HepG2 (cell line): ENCODE data around the gene AADAT. TPM values are rescaled to one million over a fixed set of nuclear protein-coding genes. Genes with fewer than 3 reads are reported as not detected.

Experiments
- HIC2 ChIP-seq: sonication (generic); formaldehyde crosslinking; IDR thresholded peaks from 2 replicates; pipeline ENCODE4 v1.9.0; 2022; ENCODE audit warnings: low read depth, missing genetic modification reagents
- HNRNPH1 ChIP-seq: fragments of 200-400 bp; formaldehyde crosslinking; optimal IDR thresholded peaks from 2 replicates; pipeline ENCODE3; 2017; ENCODE audit warnings: mild to moderate bottlenecking, low read depth, low read length
- KDM4B ChIP-seq: sonication (generic); formaldehyde crosslinking; IDR thresholded peaks from 2 replicates; pipeline ENCODE4 v1.4.0; 2020; ENCODE audit warnings: missing genetic modification reagents
- KLF16 ChIP-seq, 2 experiments: sonication (generic) in 1 of 2; formaldehyde crosslinking in 1 of 2; IDR thresholded peaks; 2 replicates each; pipeline versions ENCODE4 v1.6.1 to v1.8.0; 2016 to 2023; ENCODE audit warnings: missing genetic modification reagents in 2 of 2, missing compliant biosample characterization in 1 of 2
- MIER3 ChIP-seq: IDR thresholded peaks from 2 replicates; pipeline ENCODE4 v1.6.1; 2016; ENCODE audit warnings: missing compliant biosample characterization, borderline replicate concordance
- NFE2L2 ChIP-seq: fragments of 150-350 bp; IDR thresholded peaks from 2 replicates; pipeline ENCODE4 v1.6.1; 2014; ENCODE audit warnings: low read length
- RFX5 ChIP-seq: IDR thresholded peaks from 2 replicates; pipeline ENCODE4 v1.6.1; 2011; ENCODE audit warnings: low read depth, low read length, improper control_type of control experiment
- SIX1 ChIP-seq: sonication (generic); formaldehyde crosslinking; IDR thresholded peaks from 2 replicates; pipeline ENCODE4 v1.4.0; 2020; ENCODE audit warnings: missing genetic modification reagents, borderline replicate concordance
- SRSF1 ChIP-seq: fragments of 200-400 bp; formaldehyde crosslinking; optimal IDR thresholded peaks from 2 replicates; pipeline ENCODE3; 2017; ENCODE audit warnings: mild to moderate bottlenecking, low read depth, low read length, moderate library complexity
- ZBED4 ChIP-seq: sonication (generic); formaldehyde crosslinking; IDR thresholded peaks from 2 replicates; pipeline ENCODE4 v1.4.0; 2020; ENCODE audit warnings: missing genetic modification reagents, borderline replicate concordance
- ZNF775 ChIP-seq: sonication (generic); formaldehyde crosslinking; IDR thresholded peaks from 2 replicates; pipeline ENCODE4 v1.4.0; 2020; ENCODE audit warnings: missing genetic modification reagents, mild to moderate bottlenecking, moderate library complexity, borderline replicate concordance
- polyA plus RNA-seq, 8 experiments: library from polyadenylated mRNA; depleted of rRNA in 3 of 8; stranded (reverse) in 7 of 8; unstranded in 1 of 8; fragments of >200 nt; fragmentation: Illumina TruSeq in 4 of 8; extraction: Trizol in 4 of 8; gene quantifications; 2 replicates each; pipeline versions ENCODE4 v1.2.1 to v1.2.3, GENCODE V29; 2011 to 2016; ENCODE audit warnings: low read depth in 4 of 8, missing spikeins in 1 of 8, mixed read lengths in 1 of 8; ENCODE audit not compliant: insufficient read depth in 1 of 8
- total RNA-seq, 5 experiments: library from RNA; depleted of rRNA; stranded (reverse); fragments of >200 nt; fragmentation: Illumina TruSeq; extraction: Trizol; gene quantifications; 2 replicates each; pipeline ENCODE4 v1.2.3, GENCODE V29; 2016; ENCODE audit warnings: low read depth in 1 of 5
- TF ChIP-seq, protein P1 (sequence below): sonication (generic); formaldehyde crosslinking; IDR thresholded peaks from 2 replicates; pipeline ENCODE4 v1.4.0; 2020; ENCODE audit warnings: low read depth, missing genetic modification reagents
- TF ChIP-seq, protein P2 (sequence below): sonication (generic); formaldehyde crosslinking; IDR thresholded peaks from 2 replicates; pipeline ENCODE4 v1.4.0; 2020; ENCODE audit warnings: mild to moderate bottlenecking, missing genetic modification reagents
- TF ChIP-seq, protein P3 (sequence below): sonication (generic); formaldehyde crosslinking; IDR thresholded peaks from 2 replicates; pipeline ENCODE4 v1.5.0; 2020; ENCODE audit warnings: missing genetic modification reagents, mild to moderate bottlenecking, borderline replicate concordance
- TF ChIP-seq, protein P4 (sequence below): IDR thresholded peaks from 2 replicates; pipeline ENCODE4 v1.6.1; 2016; ENCODE audit warnings: control low read depth

AADAT gene
- total and polyA plus RNA-seq, 2 of the 13 experiments (the other 11 are each of a cell fraction or from before 2014, with no cell fraction given) = 6.1 to 9.1 TPM

GRCh38 chr4:170089668-170090351, at the start of gene AADAT (continued):
- TF ChIP-seq ZBED4 (0 out of 2 replicates have a peak, but pooled peaks have one; percentile 71), SRSF1 (no peak), SIX1 (CRISPR knock-in tag) (no peak), KDM4B (CRISPR knock-in tag) (no peak), HNRNPH1 (no peak), KLF16 (CRISPR knock-in tag; IDR thresholded peaks at IDR 0.05) (peak in 1 of 2 experiments; percentile 38; a peak in 1 of 4 replicates), ZNF775 (CRISPR knock-in tag) (no peak), MIER3 (CRISPR knock-in tag) (no peak; the same call in 1 of the 2 replicates), HIC2 (CRISPR knock-in tag) (no peak), RFX5 (no peak), NFE2L2 (no peak)
- TF ChIP-seq, protein P1, sequence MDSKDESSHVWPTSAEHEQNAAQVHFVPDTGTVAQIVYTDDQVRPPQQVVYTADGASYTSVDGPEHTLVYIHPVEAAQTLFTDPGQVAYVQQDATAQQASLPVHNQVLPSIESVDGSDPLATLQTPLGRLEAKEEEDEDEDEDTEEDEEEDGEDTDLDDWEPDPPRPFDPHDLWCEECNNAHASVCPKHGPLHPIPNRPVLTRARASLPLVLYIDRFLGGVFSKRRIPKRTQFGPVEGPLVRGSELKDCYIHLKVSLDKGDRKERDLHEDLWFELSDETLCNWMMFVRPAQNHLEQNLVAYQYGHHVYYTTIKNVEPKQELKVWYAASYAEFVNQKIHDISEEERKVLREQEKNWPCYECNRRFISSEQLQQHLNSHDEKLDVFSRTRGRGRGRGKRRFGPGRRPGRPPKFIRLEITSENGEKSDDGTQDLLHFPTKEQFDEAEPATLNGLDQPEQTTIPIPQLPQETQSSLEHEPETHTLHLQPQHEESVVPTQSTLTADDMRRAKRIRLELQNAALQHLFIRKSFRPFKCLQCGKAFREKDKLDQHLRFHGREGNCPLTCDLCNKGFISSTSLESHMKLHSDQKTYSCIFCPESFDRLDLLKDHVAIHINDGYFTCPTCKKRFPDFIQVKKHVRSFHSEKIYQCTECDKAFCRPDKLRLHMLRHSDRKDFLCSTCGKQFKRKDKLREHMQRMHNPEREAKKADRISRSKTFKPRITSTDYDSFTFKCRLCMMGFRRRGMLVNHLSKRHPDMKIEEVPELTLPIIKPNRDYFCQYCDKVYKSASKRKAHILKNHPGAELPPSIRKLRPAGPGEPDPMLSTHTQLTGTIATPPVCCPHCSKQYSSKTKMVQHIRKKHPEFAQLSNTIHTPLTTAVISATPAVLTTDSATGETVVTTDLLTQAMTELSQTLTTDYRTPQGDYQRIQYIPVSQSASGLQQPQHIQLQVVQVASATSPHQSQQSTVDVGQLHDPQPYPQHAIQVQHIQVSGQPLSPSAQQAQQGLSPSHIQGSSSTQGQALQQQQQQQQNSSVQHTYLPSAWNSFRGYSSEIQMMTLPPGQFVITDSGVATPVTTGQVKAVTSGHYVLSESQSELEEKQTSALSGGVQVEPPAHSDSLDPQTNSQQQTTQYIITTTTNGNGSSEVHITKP = no peak
- TF ChIP-seq, protein P2, sequence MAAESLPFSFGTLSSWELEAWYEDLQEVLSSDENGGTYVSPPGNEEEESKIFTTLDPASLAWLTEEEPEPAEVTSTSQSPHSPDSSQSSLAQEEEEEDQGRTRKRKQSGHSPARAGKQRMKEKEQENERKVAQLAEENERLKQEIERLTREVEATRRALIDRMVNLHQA (CRISPR knock-in tag) = no peak
- TF ChIP-seq, protein P3, sequence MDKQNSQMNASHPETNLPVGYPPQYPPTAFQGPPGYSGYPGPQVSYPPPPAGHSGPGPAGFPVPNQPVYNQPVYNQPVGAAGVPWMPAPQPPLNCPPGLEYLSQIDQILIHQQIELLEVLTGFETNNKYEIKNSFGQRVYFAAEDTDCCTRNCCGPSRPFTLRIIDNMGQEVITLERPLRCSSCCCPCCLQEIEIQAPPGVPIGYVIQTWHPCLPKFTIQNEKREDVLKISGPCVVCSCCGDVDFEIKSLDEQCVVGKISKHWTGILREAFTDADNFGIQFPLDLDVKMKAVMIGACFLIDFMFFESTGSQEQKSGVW (CRISPR knock-in tag) = no peak
- TF ChIP-seq, protein P4, sequence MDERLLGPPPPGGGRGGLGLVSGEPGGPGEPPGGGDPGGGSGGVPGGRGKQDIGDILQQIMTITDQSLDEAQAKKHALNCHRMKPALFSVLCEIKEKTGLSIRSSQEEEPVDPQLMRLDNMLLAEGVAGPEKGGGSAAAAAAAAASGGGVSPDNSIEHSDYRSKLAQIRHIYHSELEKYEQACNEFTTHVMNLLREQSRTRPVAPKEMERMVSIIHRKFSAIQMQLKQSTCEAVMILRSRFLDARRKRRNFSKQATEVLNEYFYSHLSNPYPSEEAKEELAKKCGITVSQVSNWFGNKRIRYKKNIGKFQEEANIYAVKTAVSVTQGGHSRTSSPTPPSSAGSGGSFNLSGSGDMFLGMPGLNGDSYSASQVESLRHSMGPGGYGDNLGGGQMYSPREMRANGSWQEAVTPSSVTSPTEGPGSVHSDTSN (CRISPR knock-in tag) = no peak
